Smooth muscle cell (in vitro differentiated cells): ENCODE measurements around the gene PRKCE. TPM values are rescaled to one million over a fixed set of nuclear protein-coding genes. Genes with fewer than 3 reads are reported as not detected.

ENCODE experiments used
- DNase-seq: peaks from one replicate; lab custom pipeline; 2025; ENCODE audit not compliant: unreplicated experiment; lab: John Stamatoyannopoulos, UW
- H2AFZ ChIP-seq: fragments of 200-600 bp; sonication (generic); 2 replicates; pipeline ENCODE4 v1.6.0; 2016; ENCODE audit warnings: antibody characterized with exemption, low read depth, mild to moderate bottlenecking
- H3F3A ChIP-seq: fragments of 200-600 bp; sonication (generic); 2 replicates; pipeline ENCODE4 v1.6.0; 2017; ENCODE audit warnings: antibody characterized with exemption, low read depth
- H3K27ac ChIP-seq: fragments of 200-600 bp; sonication (generic); 2 replicates; pipeline ENCODE4 v1.5.1; 2016; ENCODE audit warnings: low read depth, mild to moderate bottlenecking
- H3K27me3 ChIP-seq: fragments of 200-600 bp; sonication (generic); 2 replicates; pipeline ENCODE4 v1.6.1; 2016; ENCODE audit warnings: low read depth, mild to moderate bottlenecking
- H3K36me3 ChIP-seq: fragments of 200-600 bp; sonication (generic); 2 replicates; pipeline ENCODE4 v1.5.1; 2016; ENCODE audit warnings: low read depth
- H3K4me1 ChIP-seq: fragments of 200-600 bp; sonication (generic); 2 replicates; pipeline ENCODE4 v1.5.1; 2016; ENCODE audit warnings: low read depth
- H3K4me2 ChIP-seq: fragments of 200-600 bp; sonication (generic); 2 replicates; pipeline ENCODE4 v1.6.0; 2016; ENCODE audit warnings: mild to moderate bottlenecking
- H3K4me3 ChIP-seq: fragments of 200-600 bp; sonication (generic); 2 replicates; pipeline ENCODE4 v1.5.1; 2016; ENCODE audit warnings: mild to moderate bottlenecking
- H3K79me2 ChIP-seq: fragments of 200-600 bp; sonication (generic); 2 replicates; pipeline ENCODE4 v1.6.0; 2016; ENCODE audit warnings: low read depth, mild to moderate bottlenecking
- H3K9ac ChIP-seq: fragments of 200-600 bp; sonication (generic); 2 replicates; pipeline ENCODE4 v1.6.0; 2016; ENCODE audit warnings: low read depth
- H3K9me3 ChIP-seq: fragments of 200-600 bp; sonication (generic); replicated peaks from 2 replicates; pipeline ENCODE4 v1.5.1; 2016; ENCODE audit warnings: low read depth
- H4K20me1 ChIP-seq: fragments of 200-600 bp; sonication (generic); 2 replicates; pipeline ENCODE4 v1.6.0; 2016; ENCODE audit warnings: low read depth
- WGBS: methylation state at CpG from one replicate; pipeline ENCODE4 v1.1.7; 2016; ENCODE audit warnings: low lambda C conversion rate; 5-methylcytosine and 5-hydroxymethylcytosine counted together
- polyA plus RNA-seq: library from polyadenylated mRNA; unstranded; fragments of >200 nt; fragmentation: Nextera tagmentation; extraction: Ambion mirVana; gene quantifications from 2 replicates; pipeline ENCODE4 v1.2.1, GENCODE V29; 2016
- total RNA-seq: library from RNA; depleted of rRNA; stranded (reverse); fragments of >200 nt; gene quantifications from 2 replicates; pipeline ENCODE4 v1.2.3, GENCODE V29; 2014
- TF ChIP-seq, protein P1 (sequence below): fragments of 200-600 bp; sonication (generic); IDR thresholded peaks from 2 replicates; pipeline ENCODE4 v1.5.1; 2017; ENCODE audit warnings: borderline replicate concordance, mild to moderate bottlenecking, antibody characterized with exemption; ENCODE audit not compliant: insufficient read depth, poor library complexity, severe bottlenecking

Gene PRKCE
- total and polyA plus RNA-seq, 2 experiments from 2014 or later: 20.6 to 29.1 TPM

GRCh38 chr2:45676088-45676487, 24.6 kb downstream of the PRKCE start:
- H3K36me3 ChIP-seq: no peaks in the 10 kb centered on the region
- no peaks in the 10 kb centered on the region for H3K27me3 ChIP-seq
- H2AFZ ChIP-seq: no peak overlapping the region
- no peaks in the 10 kb centered on the region for H4K20me1 ChIP-seq
- H3K4me1 ChIP-seq: peaks cover 8% of the 10 kb centered on the region
- DNase-seq: no peak
- H3K4me2 ChIP-seq: peak overlapping the region; percentile 41
- 97% methylated on average over 5 of the region's 5 CpGs for WGBS
- TF ChIP-seq, protein P1, sequence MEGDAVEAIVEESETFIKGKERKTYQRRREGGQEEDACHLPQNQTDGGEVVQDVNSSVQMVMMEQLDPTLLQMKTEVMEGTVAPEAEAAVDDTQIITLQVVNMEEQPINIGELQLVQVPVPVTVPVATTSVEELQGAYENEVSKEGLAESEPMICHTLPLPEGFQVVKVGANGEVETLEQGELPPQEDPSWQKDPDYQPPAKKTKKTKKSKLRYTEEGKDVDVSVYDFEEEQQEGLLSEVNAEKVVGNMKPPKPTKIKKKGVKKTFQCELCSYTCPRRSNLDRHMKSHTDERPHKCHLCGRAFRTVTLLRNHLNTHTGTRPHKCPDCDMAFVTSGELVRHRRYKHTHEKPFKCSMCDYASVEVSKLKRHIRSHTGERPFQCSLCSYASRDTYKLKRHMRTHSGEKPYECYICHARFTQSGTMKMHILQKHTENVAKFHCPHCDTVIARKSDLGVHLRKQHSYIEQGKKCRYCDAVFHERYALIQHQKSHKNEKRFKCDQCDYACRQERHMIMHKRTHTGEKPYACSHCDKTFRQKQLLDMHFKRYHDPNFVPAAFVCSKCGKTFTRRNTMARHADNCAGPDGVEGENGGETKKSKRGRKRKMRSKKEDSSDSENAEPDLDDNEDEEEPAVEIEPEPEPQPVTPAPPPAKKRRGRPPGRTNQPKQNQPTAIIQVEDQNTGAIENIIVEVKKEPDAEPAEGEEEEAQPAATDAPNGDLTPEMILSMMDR: no peak
- H3F3A ChIP-seq: peaks cover 11% of the 10 kb centered on the region
- H3K27ac ChIP-seq: peak overlapping the region; percentile 86
- no peak overlapping the region for H3K4me3 ChIP-seq
- H3K9me3 ChIP-seq: no peaks in the 10 kb centered on the region
- H3K79me2 ChIP-seq: peaks cover 89% of the 10 kb centered on the region
- H3K9ac ChIP-seq: no peak overlapping the region

- Histone ChIP-seq H3K4me1 (peaks cover 15% of the 10 kb centered on the region), H3K79me2 (peaks cover 86% of the 10 kb centered on the region), H3K9me3 (no peaks in the 10 kb centered on the region), H3K36me3 (no peaks in the 10 kb centered on the region), H3K9ac (no peak overlapping the region), H3K27me3 (no peaks in the 10 kb centered on the region), H2AFZ (no peak overlapping the region), H3F3A (peaks cover 7% of the 10 kb centered on the region), H3K4me3 (no peak overlapping the region), H3K4me2 (no peak overlapping the region), H4K20me1 (peaks cover 6% of the 10 kb centered on the region), H3K27ac (no peak overlapping the region)
- WGBS: 91% methylated on average over 4 of the region's 4 CpGs
- DNase-seq: no peak
- TF ChIP-seq, protein P1: no peak
Observed at GRCh38 chr2:45678791-45679348, 27.4 kb downstream of the PRKCE start.

GRCh38 chr2:45680351-45680967, 29.0 kb downstream of the PRKCE start:
- WGBS: 38% methylated on average over 6 of the region's 6 CpGs
- TF ChIP-seq, protein P1: no peak
- peaks cover 3% of the 10 kb centered on the region for H3F3A ChIP-seq
- peaks cover 8% of the 10 kb centered on the region for H3K4me1 ChIP-seq
- H3K27ac ChIP-seq: peak overlapping the region; percentile 36
- no peaks in the 10 kb centered on the region for H3K27me3 ChIP-seq
- no peak overlapping the region for H3K9ac ChIP-seq
- no peaks in the 10 kb centered on the region for H3K9me3 ChIP-seq
- H3K79me2 ChIP-seq: peaks cover 95% of the 10 kb centered on the region
- H3K36me3 ChIP-seq: no peaks in the 10 kb centered on the region
- DNase-seq: no peak
- H3K4me2 ChIP-seq: no peak overlapping the region
- peaks cover 12% of the 10 kb centered on the region for H4K20me1 ChIP-seq
- H3K4me3 ChIP-seq: no peak overlapping the region
- H2AFZ ChIP-seq: no peak overlapping the region

GRCh38 chr2:45681675-45682074, 30.2 kb downstream of the PRKCE start:
- H3K4me3 ChIP-seq: no peak overlapping the region
- peaks cover 7% of the 10 kb centered on the region for H3K4me1 ChIP-seq
- WGBS: 31% methylated on average over 3 of the region's 3 CpGs
- peaks cover 3% of the 10 kb centered on the region for H3F3A ChIP-seq
- no peaks in the 10 kb centered on the region for H3K9me3 ChIP-seq
- TF ChIP-seq, protein P1: no peak
- no peak for DNase-seq
- peak overlapping the region; percentile 77 for H3K27ac ChIP-seq
- peak overlapping the region; percentile 58 for H3K4me2 ChIP-seq
- no peak overlapping the region for H3K9ac ChIP-seq
- H3K36me3 ChIP-seq: no peaks in the 10 kb centered on the region
- no peaks in the 10 kb centered on the region for H3K27me3 ChIP-seq
- peaks cover 17% of the 10 kb centered on the region for H4K20me1 ChIP-seq
- H2AFZ ChIP-seq: no peak overlapping the region
- H3K79me2 ChIP-seq: peaks cover 95% of the 10 kb centered on the region
